ENCODE results near the gene PDIA4. TPM values are rescaled to one million over a fixed set of nuclear protein-coding genes. Genes with fewer than 3 reads are reported as not detected.

The PDIA4 gene
- total RNA-seq, 2 experiments from 2014 or later = 72.6 to 75.7 TPM

DNA sequence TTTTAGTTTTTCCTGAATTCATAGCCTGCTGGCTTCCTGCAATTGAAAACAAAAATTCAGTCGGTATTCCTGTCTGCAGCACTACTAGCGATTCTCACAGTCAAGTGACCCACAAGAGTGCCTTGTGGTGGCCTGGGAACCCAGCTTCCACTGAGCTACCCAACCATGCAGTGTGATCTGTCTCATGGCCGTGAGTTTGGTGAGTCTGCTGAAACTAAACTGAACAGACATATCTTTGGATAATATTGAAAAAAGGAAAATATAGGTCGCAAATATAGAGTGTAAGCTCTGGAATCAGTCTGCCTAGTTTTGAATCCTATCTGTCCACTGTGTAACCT is 44.1 kb upstream of the PDIA4 start:
- no peak for ATAC-seq
- POLR2A ChIA-PET = no interaction called here
- Mint-ChIP-seq H3K4me1 (ENCODE audit: low read depth) (peaks cover 2% of the 10 kb centered on the region), H3K27ac (peak overlapping the region; percentile 52), H3K27me3 (no peaks in the 10 kb centered on the region), H3K36me3 (ENCODE audit: low read depth) (peaks cover 30% of the 10 kb centered on the region), H3K9me3 (no peaks in the 10 kb centered on the region), H3K4me3 (peak overlapping the region; percentile 52)
- no peak for TF ChIP-seq CTCF (IDR thresholded peaks at IDR 0.05)
- CTCF ChIA-PET = interaction anchor here (1.5 to 3.7 kb wide), 3 partner anchors 65 to 74 kb away, joined by 6 to 11 read pairs (median 10); partner anchors contain the start of gene ZNF398
- no peak for DNase-seq
- intact Hi-C loops (cut with micrococcal nuclease) = no loop called here

GRCh38 chr7:149071641-149072437 is 43.5 kb upstream of the PDIA4 start:
- Mint-ChIP-seq H3K4me3 (peak overlapping the region; percentile 52), H3K27me3 (no peaks in the 10 kb centered on the region), H3K4me1 (ENCODE audit: low read depth) (peaks cover 2% of the 10 kb centered on the region), H3K36me3 (ENCODE audit: low read depth) (peaks cover 26% of the 10 kb centered on the region), H3K27ac (peak overlapping the region; percentile 75), H3K9me3 (no peaks in the 10 kb centered on the region)
- TF ChIP-seq CTCF (IDR thresholded peaks at IDR 0.05) = no peak
- ChIA-PET CTCF (interaction anchor here (1.5 to 3.7 kb wide), 3 partner anchors 64 to 75 kb away, joined by 6 to 11 read pairs (median 10); partner anchors contain the start of gene ZNF398), POLR2A (interaction anchor here (2.0 kb wide), 1 partner anchor 45 kb away, joined by 7 read pairs; no protein-coding TSS in a partner anchor)
- intact Hi-C loops (cut with micrococcal nuclease) = no loop called here
- ATAC-seq (peak; percentile 88), DNase-seq (peak; percentile 63)

DNA sequence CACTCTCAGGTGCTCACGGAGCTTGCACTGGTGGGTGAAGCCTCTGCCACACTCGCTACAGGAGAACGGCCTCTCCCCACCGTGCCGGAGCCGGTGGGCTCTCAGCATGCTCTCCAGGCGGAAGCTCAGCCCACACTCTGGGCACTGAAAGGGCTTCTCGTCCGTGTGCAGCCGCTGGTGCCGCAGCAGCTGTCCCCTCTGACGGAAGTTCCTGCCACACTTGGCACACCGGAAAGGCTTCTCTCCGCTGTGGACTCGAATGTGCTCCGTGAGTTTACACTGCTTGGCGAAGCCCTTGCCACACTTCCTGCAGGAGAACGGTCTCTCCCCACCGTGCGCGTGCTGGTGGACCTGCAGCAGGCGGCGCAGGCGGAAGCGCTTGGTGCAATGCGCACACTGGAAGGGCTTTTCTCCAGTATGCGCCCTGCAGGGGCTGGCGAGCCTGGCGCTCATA is 42.9 kb upstream of the PDIA4 start:
- Mint-ChIP-seq H3K4me1 (ENCODE audit: low read depth) (peaks cover 2% of the 10 kb centered on the region), H3K27ac (no peak overlapping the region), H3K36me3 (ENCODE audit: low read depth) (peaks cover 24% of the 10 kb centered on the region), H3K9me3 (no peaks in the 10 kb centered on the region), H3K27me3 (no peaks in the 10 kb centered on the region), H3K4me3 (no peak overlapping the region)
- ATAC-seq (no peak), DNase-seq (no peak)
- TF ChIP-seq CTCF (IDR thresholded peaks at IDR 0.05) = no peak
- intact Hi-C loops (cut with micrococcal nuclease) = no loop called here
- CTCF ChIA-PET = interaction anchor here (1.3 to 3.7 kb wide), 4 partner anchors 64 to 76 kb away, joined by 4 to 11 read pairs (median 8); partner anchors contain the start of gene ZNF398
- POLR2A ChIA-PET = interaction anchor here (2.0 kb wide), 1 partner anchor 44 kb away, joined by 7 read pairs; no protein-coding TSS in a partner anchor

- no peak for DNase-seq
- Mint-ChIP-seq H3K9me3 (no peaks in the 10 kb centered on the region), H3K36me3 (ENCODE audit: low read depth) (peaks cover 24% of the 10 kb centered on the region), H3K27me3 (no peaks in the 10 kb centered on the region), H3K4me1 (ENCODE audit: low read depth) (peaks cover 4% of the 10 kb centered on the region), H3K4me3 (no peak overlapping the region), H3K27ac (no peak overlapping the region)
- no peak for TF ChIP-seq CTCF (IDR thresholded peaks at IDR 0.05)
- ATAC-seq = no peak
- CTCF ChIA-PET = interaction anchor here (1.3 to 3.7 kb wide), 2 partner anchors 63 to 65 kb away, joined by 4 to 10 read pairs; no protein-coding TSS in a partner anchor
- POLR2A ChIA-PET = interaction anchor here (2.0 kb wide), 1 partner anchor 44 kb away, joined by 7 read pairs; no protein-coding TSS in a partner anchor
- intact Hi-C loops (cut with micrococcal nuclease) = no loop called here
Observed at GRCh38 chr7:149070372-149071125, 42.2 kb upstream of the PDIA4 start.
